CD4-positive, alpha-beta T cell (primary cell): ENCODE results near the gene GPR137B. TPM values are rescaled to one million over a fixed set of nuclear protein-coding genes. Genes with fewer than 3 reads are reported as not detected.
"Not testable (repeated sequence)": the region's sequence is repeated elsewhere in the genome, so short reads cannot be mapped to it uniquely, and the experiment has no call there.

Experiments
- ATAC-seq: fragments of 200-7000 bp; cut with Tn5 transposase; one replicate; pipeline ENCODE4 v1.10.0; 2022; ENCODE audit warnings: mild to moderate bottlenecking; ENCODE audit not compliant: poor library complexity
- CTCF ChIA-PET: fragments of 350-600 bp; sonication (Branson Sonifier 250); formaldehyde crosslinking; loops from one replicate; lab custom pipeline; 2021; ENCODE audit warnings: antibody characterized with exemption, inconsistent platforms; lab: Charles Lee
- POLR2A ChIA-PET: fragments of 350-600 bp; sonication (Branson Sonifier 250); formaldehyde crosslinking; loops from one replicate; lab custom pipeline; 2021; ENCODE audit warnings: antibody characterized with exemption, inconsistent platforms; lab: Charles Lee
- DNase-seq, 14 experiments: peaks; one replicate each; pipeline ENCODE4 v3.0.0-alpha.2; 2013 to 2020; ENCODE audit warnings: mixed read lengths in 2 of 14
- H3K27ac ChIP-seq, 2 donors: one replicate each; pipeline versions ENCODE4 v1.5.1 to v1.7.0; 2013; ENCODE audit warnings: low read length in 2 of 2, low read depth in 1 of 2, mild to moderate bottlenecking in 1 of 2
- H3K27me3 ChIP-seq, 2 experiments: 1 replicate in 1 of 2; 2 replicates in 1 of 2; pipeline versions ENCODE4 v1.6.1 to v1.7.0; 2013; ENCODE audit warnings: low read length in 2 of 2, control low read depth in 1 of 2, mild to moderate bottlenecking in 1 of 2, moderate library complexity in 1 of 2; ENCODE audit not compliant: insufficient read depth in 2 of 2, control insufficient read depth in 1 of 2
- H3K36me3 ChIP-seq: one replicate; pipeline ENCODE4 v1.6.1; 2013; ENCODE audit warnings: low read length, control low read depth; ENCODE audit not compliant: insufficient read depth
- H3K4me1 ChIP-seq: one replicate; pipeline ENCODE4 v1.6.1; 2013; ENCODE audit warnings: low read length, control low read depth; ENCODE audit not compliant: insufficient read depth
- H3K4me3 ChIP-seq: one replicate; pipeline ENCODE4 v1.5.1; 2013; ENCODE audit warnings: mild to moderate bottlenecking, low read length, moderate library complexity
- H3K9me3 ChIP-seq, 2 experiments: 1 replicate in 1 of 2; 2 replicates in 1 of 2; pipeline versions ENCODE4 v1.6.1 to v1.7.0; 2013; ENCODE audit warnings: low read length in 2 of 2, mild to moderate bottlenecking in 2 of 2, control low read depth in 1 of 2, moderate library complexity in 1 of 2; ENCODE audit not compliant: control insufficient read depth in 1 of 2, insufficient read depth in 1 of 2
- H3K27ac Mint-ChIP-seq: one replicate; pipeline ENCODE4 v1.8.0; 2020; ENCODE audit warnings: mixed read lengths
- H3K27me3 Mint-ChIP-seq: one replicate; pipeline ENCODE4 v1.8.0; 2021; ENCODE audit warnings: mixed read lengths
- H3K36me3 Mint-ChIP-seq: one replicate; pipeline ENCODE4 v1.8.0; 2021; ENCODE audit warnings: low read depth, mixed read lengths
- H3K4me1 Mint-ChIP-seq: one replicate; pipeline ENCODE4 v1.8.0; 2021; ENCODE audit warnings: low read depth, mixed read lengths
- H3K4me3 Mint-ChIP-seq: one replicate; pipeline ENCODE4 v1.8.0; 2020; ENCODE audit warnings: mild to moderate bottlenecking, mixed read lengths
- H3K9me3 Mint-ChIP-seq: one replicate; pipeline ENCODE4 v1.8.0; 2020; ENCODE audit warnings: mixed read lengths
- intact Hi-C, 2 experiments: fragments of 100-400 bp; cut with DNase I in 1 of 2; cut with micrococcal nuclease in 1 of 2; formaldehyde crosslinking; loops; one replicate each; pipeline versions ENCODE4 v1.15.1 to v1.9.0; 2023 to 2025; cut with DNase I, micrococcal nuclease
- total RNA-seq, 174 experiments: library from RNA in 2 of 174; stranded (reverse) in 2 of 174; gene quantifications; one replicate each; pipeline ENCODE4 v1.2.3 and lab custom pipeline; 2021 to 2026
- TF ChIP-seq, protein P1 (sequence below): fragments of 200-600 bp; IDR thresholded peaks from one replicate; pipeline ENCODE4 v1.8.0; 2022; ENCODE audit warnings: antibody characterized with exemption, mild to moderate bottlenecking

GPR137B gene
- total RNA-seq, 2 experiments from 2014 or later = 6.3 to 7.4 TPM

DNA sequence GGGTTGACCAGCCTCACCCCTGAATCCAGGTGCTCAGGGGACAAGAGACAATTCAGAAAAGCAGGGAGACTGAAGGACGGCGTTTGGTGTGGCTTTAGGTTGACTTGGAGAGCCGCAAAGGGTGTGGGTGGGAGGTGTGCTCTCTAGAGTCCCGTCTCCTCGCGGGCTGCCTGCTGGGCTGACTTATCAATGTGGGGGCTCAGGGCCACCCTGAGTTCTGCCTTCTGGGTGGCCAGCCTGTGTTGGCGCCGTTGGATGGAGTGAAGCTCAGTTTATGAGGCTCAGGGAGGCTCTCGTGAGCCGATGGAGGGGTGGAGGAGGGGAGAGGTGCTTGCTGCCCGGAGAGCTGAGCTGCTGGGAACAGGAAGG, 13.0 kb downstream of the GPR137B start:
- H3K4me1 Mint-ChIP-seq = peaks cover 8% of the 10 kb centered on the region
- intact Hi-C loops = no loop called here
- Histone ChIP-seq H3K4me1 (peaks cover 31% of the 10 kb centered on the region), H3K27me3 (no peaks in the 10 kb centered on the region), H3K36me3 (no peaks in the 10 kb centered on the region), H3K27ac (no peak overlapping the region), H3K4me3 (no peak overlapping the region), H3K9me3 (peaks cover 0 to 6% of the 10 kb centered on the region in 2 experiments)
- H3K36me3 Mint-ChIP-seq = peaks cover 13% of the 10 kb centered on the region
- POLR2A ChIA-PET = no interaction called here
- no peak overlapping the region for H3K27ac Mint-ChIP-seq
- H3K9me3 Mint-ChIP-seq = no peaks in the 10 kb centered on the region
- no peak overlapping the region for H3K4me3 Mint-ChIP-seq
- ATAC-seq (no peak), DNase-seq (no peak)
- TF ChIP-seq, protein P1, sequence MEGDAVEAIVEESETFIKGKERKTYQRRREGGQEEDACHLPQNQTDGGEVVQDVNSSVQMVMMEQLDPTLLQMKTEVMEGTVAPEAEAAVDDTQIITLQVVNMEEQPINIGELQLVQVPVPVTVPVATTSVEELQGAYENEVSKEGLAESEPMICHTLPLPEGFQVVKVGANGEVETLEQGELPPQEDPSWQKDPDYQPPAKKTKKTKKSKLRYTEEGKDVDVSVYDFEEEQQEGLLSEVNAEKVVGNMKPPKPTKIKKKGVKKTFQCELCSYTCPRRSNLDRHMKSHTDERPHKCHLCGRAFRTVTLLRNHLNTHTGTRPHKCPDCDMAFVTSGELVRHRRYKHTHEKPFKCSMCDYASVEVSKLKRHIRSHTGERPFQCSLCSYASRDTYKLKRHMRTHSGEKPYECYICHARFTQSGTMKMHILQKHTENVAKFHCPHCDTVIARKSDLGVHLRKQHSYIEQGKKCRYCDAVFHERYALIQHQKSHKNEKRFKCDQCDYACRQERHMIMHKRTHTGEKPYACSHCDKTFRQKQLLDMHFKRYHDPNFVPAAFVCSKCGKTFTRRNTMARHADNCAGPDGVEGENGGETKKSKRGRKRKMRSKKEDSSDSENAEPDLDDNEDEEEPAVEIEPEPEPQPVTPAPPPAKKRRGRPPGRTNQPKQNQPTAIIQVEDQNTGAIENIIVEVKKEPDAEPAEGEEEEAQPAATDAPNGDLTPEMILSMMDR = no peak
- CTCF ChIA-PET = no interaction called here
- no peaks in the 10 kb centered on the region for H3K27me3 Mint-ChIP-seq

DNA sequence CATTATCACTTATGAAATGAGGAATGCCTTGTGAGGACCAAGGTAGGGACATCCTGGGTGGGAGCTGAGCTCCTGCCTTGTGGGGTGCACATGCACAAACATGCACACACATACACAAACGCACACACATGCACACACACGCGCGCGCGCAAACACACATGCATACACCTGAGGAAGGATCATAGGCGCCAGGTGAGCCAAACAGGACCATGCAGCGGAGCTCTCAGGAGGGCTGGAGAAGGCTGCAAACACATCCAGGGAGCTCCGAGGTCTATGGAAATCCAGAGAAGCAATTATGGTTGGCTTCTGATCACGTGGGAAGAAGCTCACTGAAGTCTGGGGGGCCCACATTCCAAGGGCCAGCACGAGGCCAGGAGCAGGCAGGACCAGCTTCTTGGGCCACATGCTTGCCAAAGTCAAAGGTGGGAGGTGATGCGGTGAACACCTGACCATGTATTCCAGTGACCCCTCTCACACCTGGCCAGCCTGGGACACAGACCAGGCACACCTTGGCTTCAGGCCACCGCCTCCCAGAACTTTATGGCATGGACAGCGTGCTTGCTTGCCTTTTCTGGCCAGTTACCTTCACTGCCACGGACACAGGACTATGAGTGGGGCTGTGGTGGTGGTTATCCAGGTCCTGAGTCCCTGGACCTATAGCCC, 13.6 kb downstream of the GPR137B start:
- POLR2A ChIA-PET = no interaction called here
- Histone ChIP-seq H3K36me3 (no peaks in the 10 kb centered on the region), H3K4me1 (peaks cover 33% of the 10 kb centered on the region), H3K9me3 (peaks cover 0 to 12% of the 10 kb centered on the region in 2 experiments), H3K4me3 (peak overlapping the region; percentile 19), H3K27me3 (no peaks in the 10 kb centered on the region), H3K27ac (no peak overlapping the region)
- intact Hi-C loops = no loop called here
- Mint-ChIP-seq H3K36me3 (peaks cover 19% of the 10 kb centered on the region), H3K9me3 (peaks cover 2% of the 10 kb centered on the region), H3K27me3 (no peaks in the 10 kb centered on the region), H3K4me1 (peaks cover 8% of the 10 kb centered on the region), H3K27ac (peak overlapping the region; percentile 63), H3K4me3 (no peak overlapping the region)
- CTCF ChIA-PET = no interaction called here
- no peak for DNase-seq
- TF ChIP-seq, protein P1 = no peak
- ATAC-seq = no peak

DNA sequence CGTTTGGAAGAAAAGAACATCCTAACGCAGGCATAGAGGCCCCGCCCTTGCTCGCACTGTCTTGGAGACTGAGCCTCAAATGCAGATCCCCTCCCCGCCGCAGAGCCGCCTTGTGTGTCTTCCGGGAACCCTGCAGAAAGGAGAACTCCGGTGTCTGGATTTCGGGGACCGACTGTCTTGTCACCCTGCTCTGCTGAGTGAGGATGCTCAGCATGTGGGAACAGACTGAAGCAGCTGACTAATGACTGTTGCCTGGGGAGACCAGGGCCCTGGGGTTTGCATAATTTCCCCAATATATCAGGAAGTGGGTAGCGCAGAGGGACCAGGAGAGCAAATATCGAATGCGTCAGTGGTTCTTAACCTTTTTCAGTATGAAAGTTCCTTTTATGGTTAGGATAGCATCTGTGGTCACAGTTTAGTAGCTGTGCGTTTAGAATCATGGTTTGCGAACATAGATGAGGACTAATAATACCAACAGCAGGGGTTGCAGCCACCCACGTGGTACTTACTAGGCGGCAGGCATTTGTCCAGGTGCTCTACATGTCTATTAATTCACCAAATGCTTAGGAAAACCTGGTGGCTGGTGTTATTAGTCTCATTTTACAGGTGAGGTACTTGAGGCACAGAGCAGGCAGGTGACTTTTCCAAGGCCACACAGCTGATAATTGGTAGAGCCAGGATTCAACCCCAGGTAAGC, 14.3 kb downstream of the GPR137B start:
- peaks cover 8% of the 10 kb centered on the region for H3K4me1 Mint-ChIP-seq
- H3K27me3 Mint-ChIP-seq = no peaks in the 10 kb centered on the region
- Histone ChIP-seq H3K27ac (no peak overlapping the region), H3K4me3 (peak overlapping the region; percentile 19), H3K9me3 (peaks cover 5 to 19% of the 10 kb centered on the region in 2 experiments), H3K27me3 (no peaks in the 10 kb centered on the region), H3K4me1 (peaks cover 33% of the 10 kb centered on the region), H3K36me3 (no peaks in the 10 kb centered on the region)
- peak; percentile 88 for ATAC-seq
- DNase-seq = peak in 8 of 14 experiments; percentile 15 to 80 (median 35)
- ChIA-PET POLR2A (no interaction called here), CTCF (no interaction called here)
- intact Hi-C loops = no loop called here
- peaks cover 26% of the 10 kb centered on the region for H3K36me3 Mint-ChIP-seq
- H3K9me3 Mint-ChIP-seq = peaks cover 6% of the 10 kb centered on the region
- H3K4me3 Mint-ChIP-seq = peak overlapping the region; percentile 3
- TF ChIP-seq, protein P1 = no peak
- H3K27ac Mint-ChIP-seq = peak overlapping the region; percentile 63

DNA sequence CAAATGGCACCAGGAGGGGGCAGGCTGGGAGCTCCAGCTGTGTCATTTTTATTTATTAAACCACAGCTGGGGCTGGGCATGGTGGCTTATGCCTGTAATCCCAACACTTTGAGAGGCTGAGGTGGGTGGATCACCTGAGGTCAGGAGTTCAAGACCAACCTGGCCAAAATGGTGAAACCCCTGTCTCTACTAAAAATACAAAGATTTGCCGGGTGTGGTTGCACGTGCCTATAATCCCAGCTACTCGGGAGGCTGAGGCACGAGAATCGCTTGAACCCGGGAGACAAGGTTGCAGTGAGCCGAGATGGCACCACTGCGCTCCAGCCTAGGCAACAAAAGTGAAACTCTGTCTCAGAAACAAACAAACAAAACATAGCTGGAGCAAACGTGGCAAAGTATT, 15.7 kb downstream of the GPR137B start:
- H3K36me3 ChIP-seq, ATAC-seq, H3K27ac Mint-ChIP-seq, DNase-seq, H3K4me3 ChIP-seq, intact Hi-C loops, H3K4me1 Mint-ChIP-seq, H3K9me3 Mint-ChIP-seq, CTCF ChIA-PET, H3K27me3 ChIP-seq, POLR2A ChIA-PET, H3K27ac ChIP-seq, H3K27me3 Mint-ChIP-seq, H3K4me3 Mint-ChIP-seq: not testable (repeated sequence)
- H3K9me3 ChIP-seq = peaks cover 12 to 28% of the 10 kb centered on the region in 2 experiments
- peaks cover 32% of the 10 kb centered on the region for H3K36me3 Mint-ChIP-seq
- peaks cover 33% of the 10 kb centered on the region for H3K4me1 ChIP-seq
